Ecto neural progenitor cell (in vitro differentiated cells): ENCODE results near the gene ISG20L2.

ENCODE experiments used
- DNase-seq: peaks from one replicate; pipeline ENCODE4 v3.0.0-alpha.2; 2018; ENCODE audit warnings: low spot score

ISG20L2 gene

DNA sequence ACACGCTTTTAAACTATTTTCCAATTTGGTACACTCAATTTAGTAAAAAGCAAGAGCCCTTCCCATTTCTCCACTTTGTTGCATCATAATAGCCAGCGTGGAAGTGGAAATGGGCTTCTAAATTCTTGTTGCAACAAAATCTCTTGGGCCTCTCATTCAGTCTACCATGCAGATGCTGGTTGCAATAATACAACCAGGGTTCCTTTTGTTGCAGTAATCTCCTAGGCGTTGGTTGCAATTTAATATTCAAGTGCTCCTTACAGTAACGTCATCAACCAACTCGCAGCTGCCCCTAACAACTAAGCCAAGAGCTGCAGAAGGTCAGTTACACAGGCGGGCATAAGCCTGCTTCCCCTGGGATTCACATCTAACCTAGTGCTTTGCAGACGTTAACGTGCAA is 25.7 kb upstream of the ISG20L2 start:
- DNase-seq = no peak

- DNase-seq = no peak
Measured at GRCh38 chr1:156752843-156753482, 24.4 kb upstream of the ISG20L2 start.

GRCh38 chr1:156751757-156752481 is 23.4 kb upstream of the ISG20L2 start:
- peak; percentile 97 for DNase-seq

DNA sequence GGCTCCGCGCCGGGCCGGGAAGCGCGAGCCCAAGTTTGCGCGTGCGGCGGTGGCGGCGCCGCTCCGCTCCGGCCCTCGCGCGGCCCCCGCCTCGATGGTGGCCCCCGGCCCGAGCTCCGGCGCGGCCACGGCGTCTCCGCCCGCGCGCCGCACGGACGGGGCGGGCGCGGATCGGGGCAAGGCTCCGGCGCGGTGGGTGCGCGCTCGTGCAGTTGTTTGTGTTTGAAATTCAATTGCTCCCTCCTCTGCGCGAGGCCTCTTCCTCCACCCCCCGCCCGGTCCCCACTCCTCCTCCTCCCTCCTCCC is 22.8 kb upstream of the ISG20L2 start, which contains the start of gene HDGF:
HDGF (minus strand) TSS at position 225 of the 306 bp plus-strand sequence. CDS start 246 bp downstream, outside the sequence.
- no peak for DNase-seq

GRCh38 chr1:156750711-156751450 is 22.3 kb upstream of the ISG20L2 start:
- peak; percentile 77 for DNase-seq

- DNase-seq = no peak
Measured at GRCh38 chr1:156750191-156750672, 21.7 kb upstream of the ISG20L2 start.

GRCh38 chr1:156749419-156750118 is 21.0 kb upstream of the ISG20L2 start:
- DNase-seq = no peak

DNA sequence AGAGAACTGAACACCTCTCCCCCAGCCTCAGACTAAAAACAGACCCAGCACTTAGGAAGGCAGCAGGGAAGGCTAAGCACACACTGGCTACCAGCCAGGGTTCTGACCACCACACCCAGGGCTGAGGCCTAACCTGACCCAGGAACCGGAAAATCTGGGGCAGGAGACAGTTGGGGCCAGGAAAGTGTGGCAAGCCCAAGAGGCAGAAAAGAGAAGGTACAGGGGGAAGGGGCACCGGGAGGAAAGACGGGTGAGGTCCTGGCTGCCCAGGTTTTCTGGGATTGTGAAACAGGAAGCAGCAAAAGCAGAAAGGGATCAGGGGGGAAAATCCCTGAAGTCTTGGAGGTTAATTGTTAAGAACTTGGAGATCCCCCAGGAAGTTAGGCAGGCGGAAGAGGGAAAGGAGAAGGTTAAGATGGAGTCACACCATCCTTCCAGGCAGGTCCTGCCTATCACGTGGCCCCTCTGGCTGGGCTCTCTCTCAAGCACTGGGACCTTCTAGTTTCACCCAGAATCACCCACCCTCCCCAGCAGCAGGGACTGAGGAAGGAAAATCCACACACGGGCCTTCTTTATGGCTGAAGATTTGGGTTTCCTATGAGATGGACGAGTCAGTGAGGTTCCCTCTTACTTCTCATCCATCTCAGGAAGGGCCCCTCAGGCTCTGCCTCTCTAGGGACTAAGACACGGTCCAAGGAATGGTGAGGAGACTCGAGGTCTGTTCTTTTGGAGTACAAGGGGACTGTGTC is 20.3 kb upstream of the ISG20L2 start:
- no peak for DNase-seq

DNA sequence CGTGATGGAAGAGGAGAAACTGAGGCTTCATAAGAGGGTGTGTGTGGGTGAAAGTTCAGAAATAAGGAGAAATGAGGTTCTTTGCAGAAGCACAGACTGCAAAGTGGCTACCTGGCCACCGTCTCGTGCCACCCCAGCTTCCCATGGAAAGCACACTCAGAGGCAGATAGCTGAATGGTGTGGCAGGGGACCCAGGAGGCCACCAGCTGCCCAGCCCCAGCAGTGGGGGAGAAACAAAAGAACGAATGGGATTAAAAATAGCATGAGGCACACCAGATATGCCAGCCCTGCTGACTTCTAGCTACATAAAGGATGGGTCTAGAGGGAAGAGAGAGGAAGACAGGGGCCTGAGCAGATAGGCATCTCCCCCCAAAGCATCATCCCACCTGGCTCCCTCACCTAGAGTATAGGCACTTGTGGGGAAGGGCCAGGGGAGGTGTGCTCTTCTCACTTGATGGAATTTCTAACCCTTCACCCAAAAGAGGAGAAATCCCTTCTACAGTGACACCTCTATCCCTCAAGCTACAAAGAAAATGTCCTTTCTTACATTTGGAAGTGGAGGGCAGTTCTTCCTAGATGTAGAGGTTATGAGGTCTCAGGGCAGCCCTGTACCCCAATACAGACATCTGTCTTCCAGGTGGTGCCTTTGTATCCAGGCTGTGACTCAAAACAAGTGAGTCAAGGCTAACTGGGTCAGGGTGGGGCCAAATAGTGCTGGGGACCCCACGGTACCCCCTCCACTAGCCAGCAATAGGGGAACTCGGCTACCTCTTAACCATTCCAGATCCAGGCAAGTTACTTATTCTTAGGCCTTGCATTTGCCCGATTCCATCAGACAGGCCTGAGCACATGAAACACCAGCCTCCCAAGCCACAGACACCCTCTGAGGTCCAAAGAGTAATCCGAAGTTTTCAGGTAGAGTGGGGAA is 19.4 kb upstream of the ISG20L2 start:
- no peak for DNase-seq

- peak; percentile 94 for DNase-seq
Measured at GRCh38 chr1:156746728-156747631, 18.4 kb upstream of the ISG20L2 start.

DNA sequence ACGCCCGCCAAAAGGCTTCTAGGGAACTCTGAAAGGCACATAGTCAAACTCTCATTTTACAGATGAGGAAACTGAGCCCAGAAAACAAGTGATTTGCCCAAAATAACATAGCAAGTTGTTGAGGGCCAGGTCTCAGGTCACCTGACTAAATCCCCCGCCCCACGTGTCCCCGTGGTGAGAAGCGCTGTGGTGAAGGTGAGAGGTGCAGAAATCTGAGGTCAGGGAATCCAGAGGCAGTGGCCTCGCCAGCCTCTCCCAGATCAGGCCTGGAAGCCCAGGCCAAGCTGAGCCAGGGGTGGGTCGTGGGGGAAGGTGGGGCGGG is 17.8 kb upstream of the ISG20L2 start:
- no peak for DNase-seq

GRCh38 chr1:156745881-156746280 is 17.3 kb upstream of the ISG20L2 start:
- DNase-seq = no peak

DNA sequence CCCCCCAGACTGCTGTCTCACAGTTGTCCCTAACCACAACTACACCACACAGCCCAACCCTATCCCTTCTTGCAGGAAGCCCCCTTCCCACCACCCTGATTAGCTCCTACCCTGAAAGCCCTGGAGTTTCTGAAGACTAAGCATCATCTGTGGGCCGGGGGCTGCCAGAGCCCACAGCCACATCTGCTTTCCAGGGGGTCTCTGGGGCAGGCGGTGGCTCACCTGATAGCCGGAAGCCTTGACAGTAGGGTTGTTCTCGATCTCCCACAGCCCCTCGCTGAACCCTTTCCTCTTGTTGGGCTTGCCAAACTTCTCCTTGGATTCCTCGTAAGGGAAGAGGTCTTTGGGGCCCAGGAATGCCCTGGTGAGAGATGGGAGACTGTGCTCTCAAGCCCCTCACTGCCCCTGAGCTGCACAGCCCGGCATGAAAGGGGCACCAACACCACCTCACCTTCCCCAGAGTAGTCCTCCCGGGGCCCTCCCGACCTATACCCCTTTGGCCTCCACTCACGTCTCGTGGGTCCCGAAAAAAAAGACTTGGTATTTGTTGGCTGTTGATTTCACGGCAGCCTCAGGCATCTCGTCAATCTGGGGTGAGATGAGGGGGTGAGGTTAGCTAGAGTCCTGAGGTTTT is 16.3 kb upstream of the ISG20L2 start:
- no peak for DNase-seq

- no peak for DNase-seq
Measured at GRCh38 chr1:156744344-156744743, 15.8 kb upstream of the ISG20L2 start.

GRCh38 chr1:156743367-156744302 is 15.1 kb upstream of the ISG20L2 start:
- no peak for DNase-seq

GRCh38 chr1:156742801-156743200 is 14.2 kb upstream of the ISG20L2 start:
- no peak for DNase-seq

GRCh38 chr1:156742017-156742416 is 13.5 kb upstream of the ISG20L2 start:
- DNase-seq = no peak

GRCh38 chr1:156741481-156741983 is 13.0 kb upstream of the ISG20L2 start:
- DNase-seq = no peak
